T-helper 17 cell (primary cell): ENCODE measurements around the gene ADCY5. TPM values are rescaled to one million over a fixed set of nuclear protein-coding genes. Genes with fewer than 3 reads are reported as not detected.

ENCODE experiments used
- ATAC-seq: fragments of 150-1000 bp; cut with Tn5 transposase; 2 replicates; pipeline ENCODE4 v1.10.0; 2021; ENCODE audit warnings: mild to moderate bottlenecking, moderate library complexity
- DNase-seq, 3 donors: peaks; one replicate each; pipeline versions ENCODE4 v3.0.0 to v3.0.0-alpha.2; 2020 to 2021
- H3K9me3 ChIP-seq: one replicate; pipeline ENCODE4 v1.7.0; 2013; ENCODE audit warnings: low read length, mild to moderate bottlenecking; ENCODE audit not compliant: control insufficient read depth, poor library complexity, severe bottlenecking
- H3K27ac Mint-ChIP-seq: one replicate; pipeline ENCODE4 v1.8.0; 2022; ENCODE audit warnings: mild to moderate bottlenecking, moderate library complexity, mixed read lengths
- H3K27me3 Mint-ChIP-seq: one replicate; pipeline ENCODE4 v1.8.0; 2022; ENCODE audit warnings: mixed read lengths
- H3K36me3 Mint-ChIP-seq: one replicate; pipeline ENCODE4 v1.8.0; 2022; ENCODE audit warnings: low read depth, mixed read lengths
- H3K4me1 Mint-ChIP-seq: one replicate; pipeline ENCODE4 v1.8.0; 2022; ENCODE audit warnings: mild to moderate bottlenecking, mixed read lengths
- H3K4me3 Mint-ChIP-seq: one replicate; pipeline ENCODE4 v1.8.0; 2022; ENCODE audit warnings: mild to moderate bottlenecking, moderate library complexity, mixed read lengths
- total RNA-seq, 4 donors: library from RNA in 2 of 4; stranded (reverse) in 2 of 4; gene quantifications; one replicate each; pipeline ENCODE4 v1.2.3 and lab custom pipeline; 2022 to 2026

ADCY5 gene
- total RNA-seq, 2 donors from 2014 or later: not detected

DNA sequence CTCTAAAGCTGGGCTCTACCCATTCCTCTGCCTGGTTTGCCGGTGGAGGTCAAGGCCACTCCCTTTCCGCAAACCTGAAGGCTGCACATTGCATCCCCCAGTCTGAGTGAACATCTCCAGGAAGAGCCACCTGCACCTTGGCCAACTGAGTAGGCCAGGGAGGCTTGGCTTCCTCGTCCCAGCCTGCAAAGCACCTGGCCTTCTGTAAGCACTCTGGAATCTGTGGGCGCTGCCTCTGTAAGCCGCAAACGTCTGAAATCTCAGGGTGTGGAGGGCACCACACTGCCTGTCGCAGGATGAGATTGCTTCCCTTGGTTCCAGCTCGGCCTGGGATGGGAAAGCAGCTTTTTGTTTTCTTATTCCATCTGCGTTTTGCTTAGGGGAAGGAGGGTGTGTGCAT is 165.8 kb downstream of the ADCY5 start:
- H3K4me1 Mint-ChIP-seq: no peaks in the 10 kb centered on the region
- no peak overlapping the region for H3K4me3 Mint-ChIP-seq
- no peaks in the 10 kb centered on the region for H3K27me3 Mint-ChIP-seq
- no peak overlapping the region for H3K27ac Mint-ChIP-seq
- H3K36me3 Mint-ChIP-seq: peaks cover 2% of the 10 kb centered on the region
- H3K9me3 ChIP-seq: no peaks in the 10 kb centered on the region
- ATAC-seq (no peak), DNase-seq (no peak)

GRCh38 chr3:123282461-123282860 is 166.4 kb downstream of the ADCY5 start:
- no peak for DNase-seq
- ATAC-seq: no peak
- H3K9me3 ChIP-seq: no peaks in the 10 kb centered on the region
- Mint-ChIP-seq H3K36me3 (peaks cover 2% of the 10 kb centered on the region), H3K4me3 (no peak overlapping the region), H3K4me1 (no peaks in the 10 kb centered on the region), H3K27ac (no peak overlapping the region), H3K27me3 (no peaks in the 10 kb centered on the region)

DNA sequence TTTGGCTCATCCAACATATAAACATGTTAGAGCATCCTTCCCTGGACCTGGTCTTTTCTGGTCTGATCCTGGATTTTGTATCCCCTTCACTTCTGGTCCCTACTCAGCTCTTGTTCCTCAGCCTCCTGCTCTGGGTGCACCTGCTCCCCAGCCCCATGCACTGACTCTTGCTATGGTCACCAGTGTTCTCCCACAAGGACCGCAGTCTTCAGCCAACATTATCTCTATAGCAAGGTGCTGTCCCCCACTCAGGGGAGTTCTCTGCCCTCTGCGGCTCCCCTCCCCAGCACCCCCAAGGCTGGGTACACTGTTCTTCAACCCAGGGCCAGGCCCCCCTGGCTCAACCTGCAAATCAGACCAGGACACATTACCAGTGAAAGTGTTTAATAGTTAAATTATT is 167.0 kb downstream of the ADCY5 start:
- DNase-seq: no peak
- ATAC-seq: no peak
- Mint-ChIP-seq H3K27me3 (no peaks in the 10 kb centered on the region), H3K4me3 (no peak overlapping the region), H3K4me1 (peaks cover 2% of the 10 kb centered on the region), H3K27ac (no peak overlapping the region), H3K36me3 (peaks cover 2% of the 10 kb centered on the region)
- no peaks in the 10 kb centered on the region for H3K9me3 ChIP-seq

DNA sequence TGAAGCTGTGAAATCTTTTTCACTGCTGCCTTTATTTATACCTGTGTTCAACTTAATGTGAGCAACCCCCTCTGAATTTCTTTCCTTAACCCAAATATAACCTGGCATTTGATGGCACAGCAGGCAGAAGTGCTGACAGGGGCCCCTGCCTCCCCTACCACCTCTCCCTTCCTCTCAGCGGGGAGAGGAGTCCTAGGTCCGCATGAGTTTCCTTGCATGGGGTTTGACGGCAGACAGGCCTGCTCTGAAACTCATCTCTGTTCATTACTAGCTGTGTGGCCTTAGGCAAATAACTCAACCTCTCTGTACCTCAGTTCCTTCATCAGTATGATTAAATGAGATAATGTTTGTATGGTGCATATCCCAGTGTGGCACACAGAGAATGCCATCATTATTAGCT is 167.5 kb downstream of the ADCY5 start:
- ATAC-seq: no peak
- Mint-ChIP-seq H3K27ac (no peak overlapping the region), H3K4me3 (no peak overlapping the region), H3K36me3 (peaks cover 2% of the 10 kb centered on the region), H3K4me1 (peaks cover 2% of the 10 kb centered on the region), H3K27me3 (no peaks in the 10 kb centered on the region)
- H3K9me3 ChIP-seq: no peaks in the 10 kb centered on the region
- no peak for DNase-seq

DNA sequence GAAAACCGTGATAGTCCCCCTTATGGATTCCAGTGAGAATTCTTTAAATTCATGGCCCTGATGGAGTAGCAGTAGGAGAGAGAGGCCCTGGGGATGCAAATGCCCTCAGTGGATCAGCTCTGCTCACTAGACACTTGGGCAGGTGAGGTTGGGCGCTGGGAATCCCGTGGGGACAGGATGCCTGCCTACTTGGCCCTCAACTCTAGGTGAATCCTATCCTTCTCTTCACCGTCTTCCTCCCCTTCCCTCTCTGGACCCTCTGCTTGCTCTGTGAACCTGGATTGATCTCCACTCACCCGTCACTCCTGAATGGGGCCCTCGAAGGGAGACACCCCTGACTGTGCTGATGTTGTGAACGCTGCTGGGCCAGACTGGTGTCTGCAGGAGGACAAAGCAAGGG is 169.8 kb downstream of the ADCY5 start:
- Mint-ChIP-seq H3K27me3 (no peaks in the 10 kb centered on the region), H3K27ac (no peak overlapping the region), H3K4me3 (no peak overlapping the region), H3K36me3 (peaks cover 2% of the 10 kb centered on the region), H3K4me1 (peaks cover 2% of the 10 kb centered on the region)
- DNase-seq (no peak), ATAC-seq (no peak)
- no peaks in the 10 kb centered on the region for H3K9me3 ChIP-seq

DNA sequence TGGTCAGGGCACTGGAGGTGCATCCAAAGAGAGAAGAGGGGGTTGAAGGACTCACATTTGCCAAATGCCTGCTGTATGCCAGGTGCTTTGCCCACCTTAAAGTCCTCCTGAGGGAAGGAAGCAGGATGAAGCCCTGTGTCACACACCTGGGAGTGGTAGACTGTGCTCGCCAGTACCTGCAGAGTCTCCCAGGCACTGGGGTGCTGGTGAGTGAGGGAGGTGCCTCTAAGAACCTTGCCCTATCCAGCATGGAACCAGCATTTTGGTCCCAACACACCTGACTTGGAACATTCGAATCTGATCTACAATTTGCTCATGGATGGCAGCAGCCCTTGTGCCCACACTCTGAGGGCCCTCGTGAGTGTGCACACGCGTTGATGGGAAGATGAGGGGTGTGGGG is 170.4 kb downstream of the ADCY5 start:
- Mint-ChIP-seq H3K27me3 (no peaks in the 10 kb centered on the region), H3K36me3 (peaks cover 2% of the 10 kb centered on the region), H3K27ac (no peak overlapping the region), H3K4me1 (peaks cover 2% of the 10 kb centered on the region), H3K4me3 (no peak overlapping the region)
- no peak for ATAC-seq
- no peaks in the 10 kb centered on the region for H3K9me3 ChIP-seq
- no peak for DNase-seq

- Mint-ChIP-seq H3K4me1 (peaks cover 2% of the 10 kb centered on the region), H3K27me3 (no peaks in the 10 kb centered on the region), H3K4me3 (no peak overlapping the region), H3K36me3 (peaks cover 2% of the 10 kb centered on the region), H3K27ac (no peak overlapping the region)
- H3K9me3 ChIP-seq: no peaks in the 10 kb centered on the region
- ATAC-seq (no peak), DNase-seq (no peak)
Measured at GRCh38 chr3:123277106-123277505, 171.8 kb downstream of the ADCY5 start.

DNA sequence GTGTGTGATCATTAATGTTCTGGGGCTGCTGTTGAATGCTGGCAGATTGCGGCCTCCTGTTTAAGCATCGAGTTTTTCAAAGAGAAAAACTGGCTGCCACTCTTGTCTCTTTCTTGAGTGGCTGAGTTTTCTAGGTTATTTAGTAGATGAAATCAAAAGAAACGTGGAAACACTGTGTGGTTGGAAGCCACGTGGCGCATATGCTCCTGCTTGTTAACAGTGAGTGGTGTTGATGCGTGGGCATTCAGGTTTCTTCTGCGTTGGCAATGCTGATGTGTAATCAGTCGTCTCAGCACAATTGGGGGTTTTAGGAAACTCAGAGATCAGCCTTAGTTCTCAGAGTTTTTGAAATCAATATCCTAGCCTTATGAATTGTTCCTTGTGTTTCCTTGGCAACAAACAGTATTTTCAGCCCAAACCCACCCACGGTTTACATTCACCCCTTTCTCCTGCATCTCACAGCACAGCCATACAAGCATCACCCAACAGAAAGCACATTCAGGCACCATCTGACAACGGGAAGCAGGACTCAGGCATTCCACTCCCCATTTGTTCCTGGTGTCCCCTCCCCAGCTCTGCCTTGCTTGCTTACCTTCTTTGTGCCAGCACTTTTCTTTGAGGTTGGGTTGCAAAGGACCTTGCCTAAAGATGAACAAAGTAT is 172.4 kb downstream of the ADCY5 start:
- Mint-ChIP-seq H3K27me3 (no peaks in the 10 kb centered on the region), H3K4me1 (peaks cover 2% of the 10 kb centered on the region), H3K36me3 (no peaks in the 10 kb centered on the region), H3K4me3 (no peak overlapping the region), H3K27ac (no peak overlapping the region)
- no peaks in the 10 kb centered on the region for H3K9me3 ChIP-seq
- no peak for DNase-seq
- no peak for ATAC-seq

DNA sequence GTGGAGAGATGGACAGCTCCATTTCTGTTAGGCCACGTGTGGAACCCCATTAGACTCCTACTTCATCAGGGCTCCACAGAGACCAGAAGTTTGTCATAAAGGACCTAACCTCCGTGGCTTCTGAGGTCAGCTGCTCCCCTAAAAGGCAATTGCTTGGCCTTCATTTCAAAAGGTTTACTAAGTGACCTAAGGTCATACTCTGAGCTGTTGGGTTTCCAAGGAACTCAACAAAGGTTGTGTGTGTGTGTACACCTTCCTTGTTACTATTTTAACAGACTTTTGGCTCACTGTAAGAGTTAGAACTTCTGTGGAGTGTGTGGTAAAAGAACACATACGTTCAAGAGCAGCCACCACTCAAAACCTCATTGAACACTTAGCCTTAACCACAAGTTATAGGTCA is 173.2 kb downstream of the ADCY5 start:
- H3K9me3 ChIP-seq: no peaks in the 10 kb centered on the region
- no peak for DNase-seq
- Mint-ChIP-seq H3K36me3 (no peaks in the 10 kb centered on the region), H3K27me3 (no peaks in the 10 kb centered on the region), H3K27ac (no peak overlapping the region), H3K4me3 (no peak overlapping the region), H3K4me1 (peaks cover 2% of the 10 kb centered on the region)
- ATAC-seq: no peak

DNA sequence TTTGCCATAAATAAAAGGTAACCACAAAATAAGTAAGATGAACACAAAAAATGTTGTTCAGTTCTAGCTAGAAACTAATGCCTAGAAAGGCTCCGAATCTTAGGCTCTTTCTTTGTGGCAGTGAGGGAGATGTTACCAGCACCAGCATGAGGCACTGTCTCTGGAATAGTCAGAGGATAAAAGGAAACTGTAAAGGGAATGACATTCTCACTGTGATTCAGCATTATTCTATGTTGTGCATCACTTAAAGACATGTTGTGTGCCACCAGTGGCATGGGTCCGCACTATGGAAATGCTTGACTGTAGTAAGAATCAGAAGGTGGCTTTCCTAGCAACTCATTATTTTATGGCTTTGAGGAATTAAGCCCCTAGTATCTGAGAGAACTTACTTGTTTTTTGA is 176.3 kb downstream of the ADCY5 start:
- no peaks in the 10 kb centered on the region for H3K36me3 Mint-ChIP-seq
- H3K27me3 Mint-ChIP-seq: no peaks in the 10 kb centered on the region
- H3K4me3 Mint-ChIP-seq: no peak overlapping the region

DNA sequence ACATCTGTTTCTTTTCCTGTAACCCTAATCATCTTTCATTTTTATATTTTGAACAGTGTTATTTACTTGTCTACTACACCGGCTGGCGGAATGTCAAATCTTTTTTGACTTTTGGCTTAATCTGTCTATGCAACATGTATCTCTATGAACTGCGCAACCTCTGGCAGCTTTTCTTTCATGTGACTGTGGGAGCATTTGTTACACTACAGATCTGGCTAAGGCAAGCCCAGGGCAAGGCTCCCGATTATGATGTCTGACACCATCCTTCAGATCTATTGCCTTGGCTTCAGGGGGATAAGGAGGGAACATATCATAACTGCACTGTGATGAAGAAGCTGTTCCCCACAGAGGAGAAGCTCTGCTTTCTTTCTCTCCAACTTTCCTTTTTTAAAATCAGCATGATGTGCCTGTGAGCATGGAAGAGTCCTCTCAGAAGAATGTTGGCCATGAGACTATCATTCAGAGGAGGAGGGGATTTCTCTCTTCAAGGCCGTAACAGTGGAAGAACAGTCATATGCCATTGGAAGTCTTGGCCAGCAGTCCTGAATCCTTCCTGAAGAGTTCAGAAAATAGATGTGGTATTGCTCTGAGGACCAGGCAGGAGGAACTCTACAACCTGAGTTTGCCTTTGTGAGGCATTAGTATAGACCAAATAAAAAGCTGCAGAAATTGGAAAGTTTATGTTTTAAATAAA is 177.3 kb downstream of the ADCY5 start:
- no peaks in the 10 kb centered on the region for H3K27me3 Mint-ChIP-seq
- H3K36me3 Mint-ChIP-seq: no peaks in the 10 kb centered on the region
- no peaks in the 10 kb centered on the region for H3K9me3 ChIP-seq
- no peak overlapping the region for H3K4me3 Mint-ChIP-seq
- H3K27ac Mint-ChIP-seq: no peak overlapping the region
- DNase-seq: no peak
- H3K4me1 Mint-ChIP-seq: no peaks in the 10 kb centered on the region
- no peak for ATAC-seq

More for the DNA sequence above, 176.3 kb downstream of the ADCY5 start:
- DNase-seq (no peak), ATAC-seq (no peak)
- H3K27ac Mint-ChIP-seq: no peak overlapping the region
- H3K9me3 ChIP-seq: no peaks in the 10 kb centered on the region
- peaks cover 2% of the 10 kb centered on the region for H3K4me1 Mint-ChIP-seq

GRCh38 chr3:123270818-123271217 is 178.1 kb downstream of the ADCY5 start:
- ATAC-seq (no peak), DNase-seq (no peak)
- Mint-ChIP-seq H3K4me3 (no peak overlapping the region), H3K36me3 (no peaks in the 10 kb centered on the region), H3K4me1 (no peaks in the 10 kb centered on the region), H3K27ac (no peak overlapping the region), H3K27me3 (no peaks in the 10 kb centered on the region)
- H3K9me3 ChIP-seq: no peaks in the 10 kb centered on the region

- ATAC-seq (no peak), DNase-seq (no peak)
- no peaks in the 10 kb centered on the region for H3K27me3 Mint-ChIP-seq
- H3K36me3 Mint-ChIP-seq: no peaks in the 10 kb centered on the region
- no peaks in the 10 kb centered on the region for H3K4me1 Mint-ChIP-seq
- no peak overlapping the region for H3K4me3 Mint-ChIP-seq
- H3K9me3 ChIP-seq: no peaks in the 10 kb centered on the region
- no peak overlapping the region for H3K27ac Mint-ChIP-seq
Measured at GRCh38 chr3:123267821-123268220, 181.1 kb downstream of the ADCY5 start.

DNA sequence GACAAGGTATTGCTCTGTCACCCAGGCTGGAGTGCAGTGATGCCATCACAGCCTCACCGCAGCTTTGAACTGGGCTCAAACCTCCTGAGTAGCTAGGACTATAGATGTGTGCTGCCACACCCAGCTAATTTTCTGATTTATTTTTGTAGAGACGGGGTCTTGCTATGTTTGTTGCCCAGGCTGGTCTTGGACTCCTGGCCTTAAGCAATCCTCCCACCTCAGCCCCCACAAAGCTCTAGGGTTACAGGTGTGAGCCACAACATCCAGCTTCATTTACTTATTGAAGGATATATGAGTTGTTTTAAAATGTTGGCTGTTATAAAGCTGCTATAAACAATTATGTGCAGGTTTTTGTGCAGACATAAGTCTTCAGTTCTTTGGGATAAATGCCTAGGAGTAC is 184.9 kb downstream of the ADCY5 start:
- H3K36me3 Mint-ChIP-seq: peaks cover 3% of the 10 kb centered on the region

More for the DNA sequence above, 184.9 kb downstream of the ADCY5 start:
- Mint-ChIP-seq H3K27ac (no peak overlapping the region), H3K27me3 (no peaks in the 10 kb centered on the region), H3K4me1 (no peaks in the 10 kb centered on the region), H3K4me3 (no peak overlapping the region)
- no peak for ATAC-seq
- no peaks in the 10 kb centered on the region for H3K9me3 ChIP-seq
- no peak for DNase-seq
